GM23248 (cell line): ENCODE data around the gene ANGEL2.

ENCODE experiments used
- EZH2 ChIP-seq: fragments of 200-600 bp; sonication (generic); IDR thresholded peaks from 2 replicates; pipeline ENCODE4 v1.6.1; 2018; ENCODE audit warnings: antibody characterized with exemption, mild to moderate bottlenecking; ENCODE audit not compliant: insufficient read depth, poor library complexity, severe bottlenecking
- EZH2phosphoT487 ChIP-seq: fragments of 200-600 bp; sonication (generic); IDR thresholded peaks from 2 replicates; pipeline ENCODE4 v1.6.1; 2018; ENCODE audit warnings: antibody characterized with exemption, moderate library complexity, mild to moderate bottlenecking, low read depth; ENCODE audit not compliant: insufficient read depth

- TF ChIP-seq EZH2 = no peak
- no peak for TF ChIP-seq EZH2phosphoT487
Measured at GRCh38 chr1:212976586-212976985, 39.1 kb downstream of the ANGEL2 start.
